NCI-H1417 treated with DMSO at 0.1 percent for 48 hours (cell line): Measurements from ENCODE around the gene CTDSP1.

Source experiments
- DNase-seq: peaks from one replicate; lab custom pipeline; 2025; lab: John Stamatoyannopoulos, UW

The CTDSP1 gene

GRCh38 chr2:218427741-218428140 is 28.1 kb downstream of the CTDSP1 start:
- no peak for DNase-seq

DNA sequence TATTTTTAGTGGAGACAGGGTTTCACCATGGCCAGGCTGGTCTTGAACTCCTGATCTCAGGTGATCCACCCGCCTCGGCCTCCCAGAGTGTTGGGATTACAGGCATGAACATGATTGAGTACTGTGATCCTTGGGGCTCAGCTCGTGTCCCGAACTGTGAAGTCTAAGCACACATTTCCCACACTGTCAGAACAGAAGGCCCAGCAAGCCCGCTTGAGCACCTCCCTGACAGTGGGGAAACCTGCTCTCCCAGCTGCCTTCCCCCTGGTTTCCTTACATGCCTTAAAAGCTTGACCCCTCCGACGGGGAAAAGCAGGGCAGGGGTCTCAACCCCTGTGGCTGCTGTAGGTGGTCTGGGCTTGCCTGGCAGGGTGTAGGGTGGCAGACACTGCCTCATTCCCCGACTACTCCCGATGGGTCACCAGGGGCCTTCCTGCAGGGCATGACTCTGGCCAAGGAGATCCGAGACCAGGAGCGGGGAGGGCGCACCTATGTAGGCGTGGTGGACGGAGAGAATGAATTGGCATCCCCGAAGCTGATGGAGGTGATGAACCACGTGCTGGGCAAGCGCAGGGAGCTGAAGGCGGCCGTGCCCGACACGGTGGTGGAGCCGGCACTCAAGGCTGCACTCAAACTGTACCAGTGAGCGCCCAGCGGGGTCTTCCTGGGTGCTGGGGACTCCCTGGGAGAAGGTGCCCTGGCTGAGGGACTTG is 29.3 kb downstream of the CTDSP1 start:
- no peak for DNase-seq

DNA sequence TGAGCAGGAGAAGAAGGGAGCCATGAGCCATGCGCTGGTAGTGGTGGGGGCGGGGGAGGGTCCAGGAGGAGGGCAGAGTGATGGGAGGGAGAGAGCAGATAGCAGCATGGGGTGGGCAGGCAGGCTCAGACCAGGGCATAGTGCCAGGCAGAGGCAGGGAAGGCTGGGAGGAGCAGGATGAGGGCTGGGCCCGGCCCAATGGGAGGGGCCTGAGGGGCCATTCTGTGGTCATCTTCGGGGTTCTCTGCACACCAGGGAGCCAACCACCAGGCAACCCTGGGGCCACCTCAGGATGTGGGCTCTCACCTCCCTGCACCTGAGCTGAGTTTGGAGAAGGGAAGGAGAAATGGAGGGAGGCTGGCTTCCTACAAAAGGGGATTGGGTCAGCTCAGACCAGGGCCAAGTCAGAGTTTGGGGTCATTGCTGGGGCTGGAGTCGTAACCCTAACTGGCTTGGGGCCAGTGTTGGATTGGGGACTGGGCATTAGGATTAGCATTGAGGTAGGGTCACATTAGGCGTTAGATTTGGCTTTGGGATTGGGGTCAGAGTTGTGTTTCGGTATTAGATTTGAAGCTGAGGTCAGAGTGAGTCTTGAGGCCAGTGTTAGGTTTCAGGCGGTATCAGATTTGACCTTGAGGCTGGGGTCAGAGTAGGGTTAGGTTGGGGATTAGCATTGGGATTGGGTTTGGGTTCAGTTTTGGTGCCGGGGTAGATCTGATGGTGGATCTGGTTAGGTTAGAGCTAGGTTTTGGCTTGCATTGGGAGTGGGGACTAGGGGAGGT is 30.4 kb downstream of the CTDSP1 start:
- DNase-seq = no peak

- DNase-seq = no peak
Observed at GRCh38 chr2:218430721-218431120, 31.1 kb downstream of the CTDSP1 start.

GRCh38 chr2:218431878-218432277 is 32.2 kb downstream of the CTDSP1 start:
- DNase-seq = no peak

- DNase-seq = no peak
Observed at GRCh38 chr2:218432676-218433365, 33.2 kb downstream of the CTDSP1 start.

DNA sequence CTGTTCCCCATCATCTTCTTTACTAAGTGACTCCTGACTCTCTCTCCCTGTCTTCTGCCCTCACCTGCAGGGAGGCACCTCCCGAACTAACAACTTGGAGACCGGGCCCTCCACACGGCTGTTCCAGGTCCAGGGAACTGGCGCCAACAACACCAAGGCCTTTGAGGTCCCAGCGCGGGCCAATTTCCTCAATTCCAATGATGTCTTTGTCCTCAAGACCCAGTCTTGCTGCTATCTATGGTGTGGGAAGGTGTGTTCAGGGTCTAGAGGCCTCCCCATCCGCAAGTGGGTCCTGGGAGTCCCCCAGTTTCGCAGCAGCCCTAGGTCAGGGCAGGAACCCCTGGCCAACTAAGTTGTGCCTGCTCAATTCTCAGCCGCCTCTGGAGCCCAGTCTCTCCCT is 34.8 kb downstream of the CTDSP1 start:
- DNase-seq = no peak

DNA sequence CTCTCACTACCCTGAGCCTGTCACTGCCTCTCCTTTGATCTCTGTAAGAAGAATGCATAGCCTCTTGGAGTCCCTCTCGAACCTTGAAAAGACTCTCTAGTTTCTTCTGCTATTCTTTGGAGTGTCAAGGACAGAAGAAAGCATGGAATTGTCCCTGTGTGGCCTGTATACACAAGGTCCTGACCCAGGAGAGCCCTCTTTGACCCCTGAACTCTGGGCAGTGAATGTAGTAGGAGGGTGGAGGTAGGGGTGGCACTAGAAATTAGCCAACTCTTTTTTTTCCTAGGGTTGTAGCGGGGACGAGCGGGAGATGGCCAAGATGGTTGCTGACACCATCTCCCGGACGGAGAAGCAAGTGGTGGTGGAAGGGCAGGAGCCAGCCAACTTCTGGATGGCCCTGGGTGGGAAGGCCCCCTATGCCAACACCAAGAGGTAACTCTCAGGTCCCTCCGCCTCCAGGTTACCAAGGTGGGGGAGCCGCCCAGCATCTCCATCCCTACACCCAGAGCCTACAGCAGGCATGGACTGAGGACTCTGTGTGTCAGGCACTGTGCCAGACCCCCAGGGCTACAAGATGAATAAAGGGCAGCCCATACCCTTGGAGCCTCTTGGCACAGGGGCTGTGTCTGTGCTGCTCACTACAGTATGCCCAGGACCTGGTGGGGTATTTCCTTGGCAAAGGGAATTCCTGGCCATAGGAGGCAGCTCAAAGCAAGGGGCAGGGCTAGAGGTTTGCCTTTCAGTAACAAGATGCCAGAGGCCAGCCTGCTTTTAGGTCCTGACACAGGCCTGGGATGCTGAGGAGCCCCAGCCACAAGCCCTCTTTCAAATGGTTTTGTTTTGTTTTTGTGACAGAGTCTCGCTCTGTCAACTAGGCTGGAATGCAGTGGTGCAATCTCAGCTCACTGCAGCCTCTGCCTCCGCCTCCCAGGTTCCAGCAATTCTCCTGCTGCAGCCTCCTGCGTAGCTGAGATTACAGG is 35.6 kb downstream of the CTDSP1 start:
- no peak for DNase-seq

DNA sequence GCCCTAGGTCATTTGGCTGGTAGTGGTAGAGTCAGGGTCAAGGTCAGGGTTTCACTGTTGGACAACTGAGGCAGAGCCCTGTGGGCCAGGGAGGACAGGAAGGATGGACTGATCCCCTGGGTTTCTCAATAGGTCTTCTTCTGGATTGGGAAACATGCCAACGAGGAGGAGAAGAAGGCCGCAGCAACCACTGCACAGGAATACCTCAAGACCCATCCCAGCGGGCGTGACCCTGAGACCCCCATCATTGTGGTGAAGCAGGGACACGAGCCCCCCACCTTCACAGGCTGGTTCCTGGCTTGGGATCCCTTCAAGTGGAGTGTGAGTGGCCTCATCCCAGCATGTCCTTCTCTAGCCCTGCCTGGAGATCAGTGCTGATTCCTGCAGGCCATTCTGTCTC is 37.3 kb downstream of the CTDSP1 start:
- DNase-seq = no peak

DNA sequence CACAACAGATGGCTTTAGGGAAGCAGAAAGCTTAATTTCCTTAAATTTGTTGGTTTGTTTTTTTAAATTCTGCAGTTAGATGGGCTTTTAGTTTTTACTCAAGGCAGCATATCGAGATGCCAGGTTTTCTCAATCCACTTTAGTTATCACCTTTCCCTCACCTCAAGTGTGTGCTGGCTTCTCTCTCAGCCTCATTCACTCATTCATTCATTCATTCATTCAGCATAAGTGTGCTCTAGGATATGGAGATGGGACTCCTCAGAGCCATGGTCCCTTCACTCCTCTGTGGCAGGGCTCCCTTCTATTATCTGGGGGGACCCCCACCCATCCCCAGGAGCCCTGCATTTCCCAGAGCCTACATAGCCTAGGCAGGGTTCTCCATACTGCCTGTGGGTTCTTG is 38.3 kb downstream of the CTDSP1 start:
- DNase-seq = no peak

GRCh38 chr2:218438596-218438995 is 38.9 kb downstream of the CTDSP1 start:
- no peak for DNase-seq

GRCh38 chr2:218444692-218445357 is 45.2 kb downstream of the CTDSP1 start:
- DNase-seq = no peak

- no peak for DNase-seq
Observed at GRCh38 chr2:218445602-218446001, 45.9 kb downstream of the CTDSP1 start.

- DNase-seq = no peak
Observed at GRCh38 chr2:218446547-218446946, 46.9 kb downstream of the CTDSP1 start.

DNA sequence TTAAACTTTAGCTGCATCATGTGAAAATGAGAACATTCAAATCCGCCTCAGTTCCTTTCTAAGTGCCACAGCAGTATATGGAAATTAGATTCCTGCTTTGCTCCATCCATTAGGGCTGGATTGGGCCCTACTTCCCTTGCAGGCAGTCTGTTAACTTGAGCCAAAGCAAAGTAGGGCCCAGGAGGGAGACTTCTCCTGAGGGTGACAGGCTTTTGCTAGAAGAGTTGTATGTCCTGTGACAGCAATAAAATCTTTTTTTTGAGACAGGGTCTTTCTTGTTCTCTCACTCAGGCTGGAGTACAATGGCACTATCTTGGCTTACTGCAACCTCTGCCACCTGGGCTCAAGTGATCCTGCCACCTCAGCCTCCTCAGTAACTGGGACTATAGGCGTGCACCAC is 47.4 kb downstream of the CTDSP1 start:
- DNase-seq = no peak

- no peak for DNase-seq
Observed at GRCh38 chr2:218448934-218449333, 49.3 kb downstream of the CTDSP1 start.

- DNase-seq = no peak
Observed at GRCh38 chr2:218452079-218452478, 52.4 kb downstream of the CTDSP1 start.
